Measurements from ENCODE around the gene MAGI1.
"Not testable (repeated sequence)": the region's sequence is repeated elsewhere in the genome, so short reads cannot be mapped to it uniquely, and the experiment has no call there.

Gene MAGI1

DNA sequence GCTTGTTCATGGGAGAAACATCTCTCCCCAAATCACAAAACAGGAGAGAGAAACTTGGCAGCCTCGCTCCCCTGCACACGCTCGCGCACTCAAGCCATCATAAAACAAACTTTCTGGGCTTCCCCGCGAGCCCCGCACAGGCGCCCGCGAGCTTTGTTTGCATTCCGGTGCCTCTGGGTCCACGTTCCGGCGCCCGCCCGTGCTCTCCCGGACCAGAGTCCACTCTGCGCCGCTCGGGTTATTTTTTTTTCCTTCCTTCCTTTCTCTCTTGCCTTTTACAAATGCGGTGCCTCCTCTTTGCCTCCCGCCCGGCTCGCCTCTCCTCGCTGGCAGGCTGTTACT lies 363 bp downstream of the MAGI1 start:
- DNase-seq, result no peak

DNA sequence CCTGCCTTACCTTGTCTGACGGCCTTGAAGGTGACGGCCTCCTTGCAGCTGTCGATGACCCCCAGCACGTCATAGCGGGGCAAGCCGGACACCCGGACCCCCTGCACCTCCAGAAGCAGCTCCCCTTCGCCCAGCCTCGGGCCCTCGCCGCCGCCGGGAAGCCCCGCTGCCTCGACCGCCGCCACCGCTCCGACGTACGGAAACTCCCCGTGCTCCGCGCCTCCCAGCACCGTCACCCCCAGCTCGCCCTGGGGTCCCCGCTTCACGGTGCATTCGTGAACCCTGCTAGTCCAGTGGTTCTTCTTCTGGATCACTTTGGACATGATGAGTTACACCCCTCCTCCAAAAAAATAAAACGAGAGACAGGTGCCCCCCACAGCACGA lies 740 bp downstream of the MAGI1 start:
- DNase-seq, result peak in 2 of 3 experiments; percentile 57 to 58

DNA sequence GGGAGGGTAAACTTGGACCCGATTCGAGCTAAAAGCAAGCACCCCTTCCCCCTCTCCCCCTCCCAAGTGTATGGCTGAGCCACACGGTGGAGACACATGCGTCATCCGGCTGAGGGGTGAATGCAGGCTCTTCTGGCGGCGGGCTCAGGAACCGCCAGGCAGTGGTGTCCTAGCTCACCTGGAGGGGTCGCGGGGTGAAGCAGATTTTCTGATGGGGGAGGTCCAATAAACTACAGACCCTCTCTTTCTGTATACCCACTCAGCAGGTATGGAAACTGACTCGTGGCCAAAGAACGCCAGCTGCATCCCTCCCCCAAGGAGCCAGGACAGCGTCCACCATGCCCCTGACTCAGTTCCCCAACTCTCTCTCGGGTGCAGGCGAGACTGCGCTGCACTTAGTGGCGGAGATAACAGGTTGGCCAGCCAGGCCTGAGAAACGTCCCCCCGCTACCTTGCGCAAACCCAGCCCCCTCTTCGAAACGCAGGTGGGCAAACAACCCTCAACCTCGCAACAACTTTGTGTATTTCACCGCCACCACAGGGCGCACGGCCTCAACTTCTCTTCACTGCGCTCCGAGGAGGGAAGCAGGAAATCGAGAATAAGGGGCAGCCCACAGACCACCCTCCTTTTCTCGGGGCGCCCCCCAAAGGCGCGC lies 1.3 kb downstream of the MAGI1 start:
- peak in 2 of 3 experiments; percentile 41 to 59 for DNase-seq

DNA sequence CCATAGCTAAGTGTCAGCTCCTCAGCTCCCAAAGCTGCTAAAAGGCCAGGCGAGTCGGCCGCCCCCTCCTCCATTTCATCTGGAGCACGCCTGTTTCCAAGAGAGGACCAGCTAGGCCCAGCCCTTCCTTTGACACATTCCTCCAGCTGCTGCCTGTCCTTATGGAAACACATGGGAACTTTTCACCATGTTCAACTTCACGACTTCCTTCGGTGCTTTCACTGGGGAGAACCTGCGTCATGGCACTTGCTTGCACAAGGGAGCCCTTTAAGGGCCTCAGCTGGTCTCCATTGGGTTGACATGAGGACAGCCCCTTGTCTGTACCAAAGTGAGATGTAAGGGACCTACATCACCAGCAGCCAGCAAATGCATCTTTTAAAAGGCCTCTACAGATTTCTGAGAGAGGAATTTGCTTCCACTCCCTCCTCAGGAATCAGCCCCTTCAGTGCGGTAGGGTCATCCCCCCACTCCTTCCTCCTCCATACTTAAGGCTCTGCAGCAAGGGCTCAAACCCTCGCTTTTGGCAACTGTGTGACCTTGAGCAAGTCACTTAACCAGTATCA lies 2.1 kb downstream of the MAGI1 start:
- DNase-seq, result no peak

DNA sequence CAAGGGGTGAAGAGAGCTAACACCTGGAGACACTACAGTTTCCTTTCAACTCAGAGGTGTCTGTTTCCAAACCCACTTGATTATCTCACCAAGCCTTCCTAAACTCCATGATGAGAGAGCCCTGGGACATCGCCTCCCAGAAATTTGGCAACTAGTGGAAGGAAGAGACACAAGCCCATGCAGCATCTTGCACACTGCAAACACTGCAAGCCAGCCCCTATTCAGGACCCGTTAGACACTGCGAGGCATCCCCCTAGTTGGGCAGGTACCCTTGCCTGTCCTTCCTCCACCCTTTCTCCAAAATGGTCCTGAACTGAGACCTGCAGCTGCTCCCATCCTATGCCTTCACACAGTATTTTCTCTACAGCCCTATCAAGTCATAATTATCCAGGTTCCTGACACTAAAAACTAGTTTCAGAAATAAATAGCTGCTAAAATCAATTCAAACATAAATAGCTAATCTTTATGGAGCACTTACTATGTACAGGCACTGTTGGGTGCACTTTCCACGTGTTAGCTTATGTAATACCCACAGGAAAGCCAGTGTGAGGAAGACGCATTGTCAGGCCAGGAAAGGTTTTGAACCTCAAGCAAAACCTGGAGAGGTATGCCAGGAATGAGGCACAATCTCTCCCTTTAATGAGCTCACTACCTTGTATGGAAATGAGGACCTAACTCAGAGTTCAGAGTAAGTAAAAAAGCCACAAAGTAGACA lies 2.8 kb downstream of the MAGI1 start:
- DNase-seq, result peak in 1 of 3 experiments; percentile 1

DNA sequence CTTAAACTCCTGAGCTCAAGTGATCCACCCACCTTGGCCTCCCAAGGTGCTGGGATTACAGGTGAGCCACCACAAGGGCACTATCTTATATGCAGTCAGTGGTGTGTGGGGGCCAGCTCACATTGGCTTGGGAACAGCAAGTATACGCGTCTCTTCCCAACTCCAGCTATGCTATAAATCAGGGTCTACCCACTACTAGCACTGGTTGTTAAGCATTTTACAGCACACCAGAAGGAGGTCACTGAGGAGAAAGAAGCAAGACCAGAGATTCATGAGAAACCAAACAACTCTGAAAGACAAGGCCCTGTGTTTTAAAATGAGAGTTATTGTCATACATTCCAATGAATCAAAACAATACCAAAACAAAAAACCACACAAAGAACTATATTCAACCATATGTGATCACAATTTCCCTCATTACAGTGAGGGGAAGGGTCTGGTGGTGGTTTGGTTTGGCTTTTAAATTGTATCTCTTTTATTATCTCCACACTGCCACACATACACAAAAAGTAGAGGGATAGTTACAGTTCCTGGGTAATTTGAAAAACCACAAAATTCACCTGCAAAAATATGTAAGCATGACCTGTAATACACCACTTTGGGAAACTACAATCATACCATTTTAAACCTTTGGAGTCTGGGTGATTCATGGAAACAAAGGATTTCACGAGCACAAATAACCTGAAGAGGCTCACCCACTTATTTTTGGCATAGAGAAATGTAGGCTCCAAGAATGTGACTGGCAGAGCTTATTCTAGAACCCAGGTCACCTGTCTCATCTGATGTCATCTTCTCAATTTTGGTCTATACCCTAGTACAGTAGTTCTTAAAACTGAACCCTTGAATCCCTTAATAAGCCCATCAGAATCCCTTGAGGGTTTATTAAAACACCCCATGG lies 5.2 kb downstream of the MAGI1 start:
- DNase-seq, result no peak

DNA sequence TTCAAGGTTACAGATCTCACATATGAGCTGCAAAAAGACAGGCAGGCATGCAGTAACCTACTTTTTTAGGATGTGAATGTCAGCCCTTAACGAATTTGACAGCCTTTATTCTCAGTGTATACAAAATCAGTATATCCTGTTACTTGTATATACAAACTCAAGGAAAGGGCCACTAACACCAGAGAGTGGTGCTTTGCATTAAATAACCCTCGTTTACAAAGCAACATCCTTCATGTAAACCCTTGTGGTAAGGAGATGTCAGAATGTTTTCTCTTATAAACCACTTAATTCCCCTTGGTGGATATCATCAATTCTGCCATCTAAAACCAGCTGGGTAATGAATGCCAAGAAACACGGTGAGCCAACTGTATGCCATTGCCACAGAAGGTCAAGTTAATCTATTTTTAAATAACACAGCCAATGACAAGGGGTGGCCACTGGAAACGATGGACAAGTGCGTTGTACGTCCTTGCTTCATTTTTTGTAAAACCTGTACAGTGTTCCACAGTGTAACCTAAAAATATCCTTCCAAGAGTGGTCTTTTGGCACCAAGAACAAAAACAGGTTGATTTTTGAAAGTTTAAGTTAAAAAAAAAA lies 7.5 kb downstream of the MAGI1 start:
- no peak for DNase-seq

DNA sequence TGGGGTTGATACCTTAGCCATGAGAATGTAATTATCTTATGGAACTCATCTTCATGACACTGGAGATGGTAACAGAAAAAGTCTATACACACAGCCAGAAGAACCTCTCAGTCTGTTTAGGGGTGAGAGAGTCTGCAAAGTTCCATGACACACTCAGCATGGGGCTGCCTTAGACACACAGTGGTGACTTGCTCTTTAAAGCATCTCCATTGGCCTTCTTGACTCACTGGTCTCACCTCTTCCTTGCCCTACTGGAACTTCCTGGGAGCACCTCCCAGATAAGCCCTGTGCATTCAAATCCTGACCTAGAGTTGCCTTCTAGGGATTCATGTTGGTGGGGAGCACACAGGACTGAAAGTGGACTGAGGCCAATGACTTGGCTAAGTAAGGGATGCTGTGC lies 9.3 kb downstream of the MAGI1 start:
- no peak for DNase-seq

DNA sequence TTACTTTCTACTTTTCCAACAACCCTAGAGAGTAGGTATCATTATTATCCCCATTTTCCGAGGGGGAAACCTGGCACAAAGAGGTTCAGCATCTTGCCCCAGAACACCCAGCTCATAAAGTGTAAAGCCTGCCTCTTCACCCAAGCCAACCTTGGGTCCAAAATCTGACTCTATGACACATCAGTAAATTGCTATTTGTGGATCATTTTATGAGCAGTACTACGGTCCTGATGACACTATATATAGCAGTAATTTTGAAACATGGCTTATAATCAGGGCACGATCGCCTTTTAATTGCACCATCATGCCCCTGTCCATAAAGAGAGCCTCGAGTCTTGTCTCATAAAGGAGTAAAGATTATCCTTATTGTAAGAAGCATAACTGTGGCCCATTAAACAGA lies 9.7 kb downstream of the MAGI1 start:
- no peak for DNase-seq

DNA sequence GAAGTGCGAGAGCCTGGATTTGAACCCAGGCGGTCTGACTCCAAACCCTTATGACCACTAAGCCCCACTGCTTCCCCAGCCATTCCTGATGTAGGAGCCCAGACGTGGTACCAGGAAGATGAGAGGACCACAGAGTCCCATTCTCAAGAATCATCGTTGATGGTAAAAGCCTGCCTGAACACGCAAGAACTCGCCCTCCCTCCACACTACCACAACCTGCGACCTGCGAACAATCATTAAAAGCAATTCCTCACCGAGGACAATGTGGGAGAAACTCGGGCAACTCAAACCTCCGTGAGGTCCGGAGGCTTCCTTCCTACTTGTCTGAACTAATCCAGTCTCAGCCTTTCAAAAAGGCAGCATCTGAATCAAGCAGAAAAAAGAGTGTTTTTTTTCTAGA lies 10.3 kb downstream of the MAGI1 start:
- no peak for DNase-seq

DNA sequence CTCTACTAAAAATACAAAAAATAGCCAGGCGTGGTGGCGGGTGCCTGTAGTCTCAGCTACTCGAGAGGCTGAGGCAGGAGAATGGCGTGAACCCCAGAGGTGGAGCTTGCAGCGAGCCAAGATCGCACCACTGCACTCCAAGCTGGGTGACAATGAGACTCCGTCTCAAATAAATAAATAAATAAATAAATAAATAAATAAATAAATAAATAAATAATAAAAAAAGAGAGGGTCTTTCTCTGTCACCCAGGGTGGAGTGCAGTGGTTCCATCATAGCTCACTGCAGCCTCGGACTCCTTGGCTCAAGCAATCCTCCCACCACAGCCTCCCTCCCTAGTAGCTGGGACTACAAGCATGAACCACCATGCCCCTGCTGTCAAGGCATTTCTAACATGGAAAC lies 11.6 kb downstream of the MAGI1 start:
- DNase-seq, result not testable (repeated sequence)

DNA sequence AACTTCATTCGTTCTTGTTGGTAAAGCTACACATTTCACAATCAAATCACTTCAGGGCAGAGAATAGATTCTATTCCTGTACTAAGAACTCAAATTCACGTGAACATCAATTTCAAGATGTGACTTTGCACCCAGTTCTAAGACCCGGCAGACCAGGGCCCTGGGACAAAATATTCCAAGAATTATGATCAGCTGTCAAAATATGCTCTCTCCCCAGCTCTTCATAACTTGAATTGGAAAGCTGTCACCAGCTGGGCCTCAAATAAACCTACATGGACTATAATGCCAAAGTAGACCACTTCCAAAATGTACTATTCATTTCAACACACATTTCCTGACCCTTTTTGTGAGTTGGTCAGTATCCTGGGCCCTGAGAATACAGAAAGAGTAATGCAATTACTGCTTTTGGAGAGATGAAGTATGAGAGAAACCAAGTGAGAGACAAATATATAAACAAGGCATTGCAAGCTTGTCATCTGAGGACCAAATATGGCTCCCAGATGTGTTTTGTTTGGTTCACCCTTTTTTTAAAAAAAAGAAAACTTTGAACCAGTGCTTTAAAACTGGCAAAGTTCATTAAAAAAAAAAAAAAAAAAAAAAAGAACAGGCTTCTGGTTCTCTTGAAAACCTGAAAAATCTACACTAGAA lies 14.9 kb downstream of the MAGI1 start:
- no peak for DNase-seq

DNA sequence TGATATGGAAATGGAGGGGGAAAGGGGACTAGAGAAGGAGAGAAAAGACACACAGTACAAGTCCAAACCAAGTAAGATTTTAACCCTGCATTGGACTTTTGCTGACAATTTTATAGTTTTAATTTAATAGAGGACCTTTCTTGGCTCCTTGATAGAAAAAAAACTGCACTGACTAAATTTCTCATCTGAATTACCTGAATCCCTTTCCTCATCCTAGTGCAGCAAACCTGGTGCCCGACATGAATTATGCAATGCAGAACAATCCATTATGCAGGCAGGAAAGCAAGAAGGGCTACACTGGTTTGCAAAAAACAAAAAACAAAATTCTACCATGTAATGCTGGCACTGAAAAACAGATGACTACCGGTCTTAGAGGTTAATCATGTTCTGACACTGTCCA lies 15.5 kb downstream of the MAGI1 start:
- no peak for DNase-seq

DNA sequence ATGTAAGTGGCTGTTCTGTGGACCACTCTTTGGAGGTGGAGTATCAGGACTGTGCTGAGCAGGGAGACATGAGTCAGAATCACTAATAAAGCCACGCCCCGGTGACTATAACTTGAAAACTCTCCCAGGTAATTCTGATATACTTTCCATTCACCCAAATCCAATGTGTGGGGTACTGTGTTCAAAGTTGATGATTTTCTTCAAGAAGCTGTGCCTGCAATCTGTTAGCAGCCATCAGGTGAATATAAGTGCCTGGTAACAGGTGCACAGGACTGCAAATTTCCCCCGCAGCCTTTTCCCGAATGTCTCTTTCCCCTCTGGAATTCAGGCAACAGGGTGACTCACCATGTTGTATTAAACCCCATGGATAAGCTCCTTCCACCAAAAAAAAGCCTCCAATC lies 17.0 kb downstream of the MAGI1 start:
- DNase-seq, result no peak

DNA sequence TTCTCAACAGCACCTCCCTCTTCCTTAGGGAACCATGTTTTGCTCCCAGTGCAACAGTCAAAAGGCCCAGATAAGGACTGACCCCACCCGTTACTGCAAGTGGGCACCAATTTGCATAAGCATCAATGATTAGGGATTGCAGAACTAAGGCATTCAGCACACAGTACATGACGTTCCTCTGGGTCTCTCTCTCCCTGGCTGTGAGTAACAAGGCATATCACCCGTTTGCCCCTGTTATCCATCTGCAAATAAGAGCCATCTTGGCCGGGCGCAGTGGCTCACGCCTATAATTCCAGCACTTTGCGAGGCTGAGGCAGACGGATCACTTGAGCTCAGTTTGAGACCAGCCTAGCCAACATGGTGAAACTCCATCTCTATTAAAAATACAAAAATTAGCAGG lies 18.8 kb downstream of the MAGI1 start:
- no peak for DNase-seq

DNA sequence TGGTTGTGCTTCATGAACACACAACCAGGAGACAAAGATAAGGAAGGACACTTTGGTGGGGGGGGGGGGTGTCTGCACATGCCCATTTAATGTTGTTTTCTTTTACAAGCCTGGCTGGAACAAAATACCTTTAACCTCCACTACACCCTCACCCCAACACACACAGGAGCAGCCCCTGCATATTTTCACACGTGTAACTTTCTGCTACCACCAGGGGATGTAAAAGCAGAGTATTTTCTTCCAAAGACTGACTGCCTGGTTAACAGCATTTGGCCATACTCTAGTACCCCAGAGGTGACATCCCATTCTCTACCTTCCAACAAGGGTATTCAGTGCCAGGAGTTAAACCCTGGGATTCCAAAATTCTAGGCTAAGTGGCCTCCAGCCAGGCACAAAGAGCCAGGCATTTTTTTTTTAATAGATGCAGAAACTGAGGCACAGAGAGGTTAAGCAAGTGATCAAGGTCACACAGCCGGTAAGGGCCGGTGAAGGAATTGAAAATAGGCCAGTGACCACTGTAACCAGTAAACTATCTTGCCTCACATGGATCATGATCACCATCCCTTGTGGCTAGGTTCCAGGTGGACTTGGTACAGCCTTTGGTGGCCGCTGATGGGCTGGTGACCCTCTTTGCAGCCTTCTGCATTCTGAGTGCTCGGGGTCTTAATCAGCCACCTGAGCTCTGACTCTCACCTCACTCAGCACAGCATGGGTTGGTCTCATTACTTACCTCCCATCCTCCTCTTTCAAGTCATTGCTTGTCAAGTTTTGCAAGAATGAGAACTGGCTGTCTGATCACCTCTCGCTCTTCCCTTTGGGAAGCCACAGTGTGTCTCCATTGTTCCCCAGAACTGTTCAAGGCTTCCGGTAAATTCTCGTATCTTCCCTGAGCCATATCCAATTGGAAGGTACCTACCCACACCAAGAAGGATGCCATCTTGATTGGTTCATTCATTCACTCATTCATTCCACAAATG lies 20.4 kb downstream of the MAGI1 start:
- DNase-seq, result no peak

DNA sequence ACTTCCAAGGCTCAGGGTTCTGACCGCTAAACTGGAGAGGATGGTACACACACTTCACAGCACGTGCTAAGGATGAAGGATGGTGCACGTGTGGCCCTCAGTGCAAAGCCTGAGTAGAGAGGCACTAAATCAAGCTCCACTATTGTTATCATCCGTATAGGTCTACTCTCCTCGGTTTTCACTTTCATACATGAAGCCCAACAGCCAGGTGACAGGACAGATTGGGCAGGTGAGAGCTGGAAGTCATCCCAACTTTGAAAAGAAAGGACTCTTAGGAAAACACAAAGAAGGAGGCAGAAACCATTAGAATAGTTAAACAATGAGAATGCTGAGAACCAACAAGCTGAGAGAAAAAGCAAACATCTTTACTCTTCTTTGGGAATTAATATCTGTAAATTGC lies 21.1 kb downstream of the MAGI1 start:
- DNase-seq, result peak; percentile 35 to 67 (median 58)

DNA sequence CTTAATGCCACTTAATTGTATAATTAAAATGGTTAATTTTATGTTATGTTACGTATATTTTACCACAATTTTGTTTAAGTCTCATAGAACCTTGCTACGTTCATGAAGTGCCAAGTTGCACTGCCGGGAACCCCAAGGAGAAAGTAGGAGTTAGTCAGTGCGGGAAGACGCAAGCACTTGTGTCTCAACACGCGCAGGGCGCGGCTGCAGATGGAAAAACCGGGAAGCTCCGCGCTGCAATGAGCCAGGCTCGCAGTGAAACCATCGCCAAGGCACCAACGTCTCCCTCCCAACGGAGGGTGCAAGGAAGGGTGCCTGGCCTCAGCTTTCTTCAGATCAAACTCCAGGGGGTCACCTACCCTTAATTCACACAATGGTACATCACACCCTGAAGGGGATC lies 21.6 kb downstream of the MAGI1 start:
- peak; percentile 33 to 58 (median 44) for DNase-seq

DNA sequence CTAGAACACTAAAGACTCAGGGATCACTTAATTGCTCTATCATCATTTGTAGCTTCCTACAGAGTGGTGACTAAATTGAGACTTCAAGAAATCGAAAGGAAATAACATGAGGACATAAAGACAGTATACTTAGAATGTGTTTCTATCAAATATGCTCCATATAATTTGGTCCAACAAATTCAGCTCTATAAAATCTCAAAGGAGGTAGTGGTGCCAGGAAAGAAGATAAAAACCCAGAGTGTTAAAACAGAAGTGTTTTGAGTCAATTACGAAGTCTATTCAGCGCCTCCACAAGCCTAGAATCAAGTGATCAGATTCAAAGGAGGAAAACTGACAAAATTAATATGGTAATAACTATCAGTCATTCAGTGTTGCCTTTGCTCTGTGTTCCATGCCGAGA lies 22.9 kb downstream of the MAGI1 start:
- no peak for DNase-seq

DNA sequence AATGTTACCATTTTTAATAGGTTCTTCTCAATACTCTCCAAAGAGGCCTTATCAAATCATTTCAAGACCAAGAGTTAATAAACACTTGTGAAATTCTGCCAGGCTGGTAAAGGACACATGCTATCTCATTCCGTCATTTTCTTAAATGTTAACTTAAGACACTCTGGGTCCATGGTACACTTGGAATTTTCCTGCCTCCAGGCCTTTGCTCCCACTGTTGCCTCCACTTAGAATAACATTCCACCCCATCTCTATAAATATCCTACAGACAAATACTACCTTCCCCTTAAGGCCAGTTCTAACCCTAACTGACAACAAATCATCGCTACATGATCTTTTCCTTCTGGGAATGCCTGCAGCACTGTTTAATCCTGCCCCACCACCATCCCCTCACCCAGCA lies 24.1 kb downstream of the MAGI1 start:
- DNase-seq, result no peak

DNA sequence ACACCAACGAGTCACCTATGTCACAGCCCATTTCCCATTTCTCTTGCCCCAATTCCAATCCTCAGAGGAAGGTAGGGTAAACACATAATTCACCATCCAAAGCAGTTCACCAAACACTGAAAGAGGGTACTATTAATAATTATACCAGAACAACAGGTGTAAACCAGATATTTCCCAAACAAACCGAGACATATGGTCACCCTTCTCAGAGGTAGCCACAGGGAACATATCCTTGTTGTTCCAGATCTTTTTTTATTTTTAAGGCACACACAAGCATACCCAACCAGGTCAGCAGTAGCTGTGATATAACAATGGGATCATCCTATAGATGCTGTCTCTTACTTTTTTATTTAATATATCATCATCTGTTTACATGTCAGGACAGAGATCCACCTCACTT lies 24.7 kb downstream of the MAGI1 start:
- DNase-seq, result peak in 1 of 3 experiments; percentile 3
